GM10248 (cell line): ENCODE results near the gene TRPC3.

Source experiments
- CTCF ChIA-PET: fragments of 300-600 bp; sonication (Branson Sonifier 250); formaldehyde crosslinking; extraction: SDS; loops from one replicate; lab custom pipeline; 2021; ENCODE audit warnings: antibody characterized with exemption; lab: Yijun Ruan, JAX
- POLR2A ChIA-PET: fragments of 350-650 bp; sonication (Branson Sonifier 250); formaldehyde crosslinking; extraction: SDS; loops from one replicate; lab custom pipeline; 2020; ENCODE audit warnings: antibody characterized with exemption; lab: Yijun Ruan, JAX
- DNase-seq: peaks from one replicate; pipeline ENCODE4 v3.0.0; 2012; ENCODE audit errors: extremely low spot score
- CTCF ChIP-seq: IDR thresholded peaks from 2 replicates; pipeline ENCODE4 v1.5.1; 2012; ENCODE audit warnings: mild to moderate bottlenecking, low read depth; ENCODE audit errors: extremely low read depth, missing control alignments, control extremely low read depth

TRPC3 gene

GRCh38 chr4:121888134-121888533, 63.7 kb downstream of the TRPC3 start:
- DNase-seq: no peak
- TF ChIP-seq CTCF: no peak
- ChIA-PET POLR2A (no interaction called here), CTCF (interaction anchor here (1.5 kb wide), 1 partner anchor 12 kb away, joined by 4 read pairs; no protein-coding TSS in a partner anchor)

- ChIA-PET POLR2A (no interaction called here), CTCF (interaction anchor here (1.0 to 2.8 kb wide), 2 partner anchors 16 to 21 kb away, joined by 3 to 12 read pairs; no protein-coding TSS in a partner anchor)
- no peak for TF ChIP-seq CTCF
- no peak for DNase-seq
Measured at GRCh38 chr4:121885115-121885514, 66.7 kb downstream of the TRPC3 start.

- no peak for TF ChIP-seq CTCF
- no peak for DNase-seq
- ChIA-PET POLR2A (no interaction called here), CTCF (no interaction called here)
Measured at GRCh38 chr4:121881158-121881557, 70.7 kb downstream of the TRPC3 start.

GRCh38 chr4:121879135-121879534, 72.7 kb downstream of the TRPC3 start:
- ChIA-PET CTCF (interaction anchor here (1.1 to 4.3 kb wide), 2 partner anchors 9 to 22 kb away, joined by 4 to 17 read pairs; partner anchors contain the start of gene BBS7), POLR2A (no interaction called here)
- DNase-seq: no peak
- no peak for TF ChIP-seq CTCF

- TF ChIP-seq CTCF: no peak
- CTCF ChIA-PET: interaction anchor here (1.5 to 4.3 kb wide), 2 partner anchors 18 to 23 kb away, joined by 3 to 17 read pairs; no protein-coding TSS in a partner anchor
- POLR2A ChIA-PET: no interaction called here
- DNase-seq: no peak
Measured at GRCh38 chr4:121877041-121877773, 74.7 kb downstream of the TRPC3 start.

GRCh38 chr4:121876070-121876469, 75.8 kb downstream of the TRPC3 start:
- no peak for DNase-seq
- TF ChIP-seq CTCF: no peak
- CTCF ChIA-PET: interaction anchor here (1.5 to 4.3 kb wide), 2 partner anchors 19 to 25 kb away, joined by 3 to 17 read pairs; no protein-coding TSS in a partner anchor
- POLR2A ChIA-PET: no interaction called here
